ENCODE data around the gene SLC1A3.

GRCh38 chr5:36706662-36707061 is 100.3 kb downstream of the SLC1A3 start:
- TF ChIP-seq POLR2A (IDR thresholded peaks at IDR 0.05) (no peak), CTCF (IDR thresholded peaks at IDR 0.05) (no peak)

Measured in thyroid gland (tissue), 4 donors.